Measurements from ENCODE around the gene FBXL20. TPM values are rescaled to one million over a fixed set of nuclear protein-coding genes. Genes with fewer than 3 reads are reported as not detected.
"Not testable (repeated sequence)": the region's sequence is repeated elsewhere in the genome, so short reads cannot be mapped to it uniquely, and the experiment has no call there.

FBXL20 gene
- total and polyA plus RNA-seq, 9 of the 15 experiments (the other 6 are each of a cell fraction or from before 2014, with no cell fraction given), result 1.8 to 15.1 (median 5.6) TPM

- Histone ChIP-seq H3K27me3 (ENCODE audit: control insufficient read depth in 2 of 2, insufficient read depth in 2 of 2, low read length in 2 of 2) (no peaks in the 10 kb centered on the region), H3K9ac (ENCODE audit: insufficient read depth in 1 of 2, low read depth in 2 of 2, low read length in 2 of 2) (no peak overlapping the region), H3K79me2 (ENCODE audit: control insufficient read depth, insufficient read depth, low read length) (peaks cover 2% of the 10 kb centered on the region; the same call in 1 of the 3 replicates), H3K27ac (ENCODE audit: extremely low read depth, low read depth, low read length) (no peak overlapping the region), H4K20me1 (replicated peaks; ENCODE audit: control insufficient read depth, insufficient read depth, low read length) (no peaks in the 10 kb centered on the region), H3K9me1 (ENCODE audit: control insufficient read depth, insufficient read depth, low read length) (no peaks in the 10 kb centered on the region), H3K4me3 (no peak overlapping the region), H3K36me3 (ENCODE audit: control insufficient read depth, insufficient read depth, low read length) (peaks cover 3% of the 10 kb centered on the region; the same call in 1 of the 3 replicates), H3K9me3 (replicated peaks; ENCODE audit: control insufficient read depth, insufficient read depth, low read depth, low read length) (no peaks in the 10 kb centered on the region; the same call in 1 of the 2 replicates), H3K4me2 (ENCODE audit: insufficient read depth, low read length) (no peak overlapping the region), H2AFZ (ENCODE audit: low read depth, low read length) (no peak overlapping the region), H3K4me1 (replicated peaks in 1 of 2; ENCODE audit: control insufficient read depth in 2 of 2, insufficient read depth in 2 of 2, low read length in 2 of 2) (peaks cover 7 to 8% of the 10 kb centered on the region in 2 experiments)
- ATAC-seq, result no peak
- TF ChIP-seq ARNT (IDR thresholded peaks at IDR 0.05) (no peak), C11orf30 (IDR thresholded peaks at IDR 0.05; ENCODE audit: low read depth) (peak; percentile 44; the same call in 1 of the 2 replicates), ZNF316 (IDR thresholded peaks at IDR 0.05) (peak; percentile 79)
- no peak for FAIRE-seq
- ChIA-PET CTCF (ENCODE audit: low intra/inter-chr PET ratio) (no interaction called here), POLR2A (no interaction called here)
- in situ Hi-C loops (cut with MboI), result no loop called here
- no TSS peak for BruUV-seq (replicated peaks)
- intact Hi-C loops (cut with micrococcal nuclease), result no loop called here
- DNase-seq (ENCODE audit: extremely low read depth in 1 of 4, low spot score in 3 of 4), result no peak
Observed at GRCh38 chr17:39340731-39341130, 60.7 kb downstream of the FBXL20 start.

DNA sequence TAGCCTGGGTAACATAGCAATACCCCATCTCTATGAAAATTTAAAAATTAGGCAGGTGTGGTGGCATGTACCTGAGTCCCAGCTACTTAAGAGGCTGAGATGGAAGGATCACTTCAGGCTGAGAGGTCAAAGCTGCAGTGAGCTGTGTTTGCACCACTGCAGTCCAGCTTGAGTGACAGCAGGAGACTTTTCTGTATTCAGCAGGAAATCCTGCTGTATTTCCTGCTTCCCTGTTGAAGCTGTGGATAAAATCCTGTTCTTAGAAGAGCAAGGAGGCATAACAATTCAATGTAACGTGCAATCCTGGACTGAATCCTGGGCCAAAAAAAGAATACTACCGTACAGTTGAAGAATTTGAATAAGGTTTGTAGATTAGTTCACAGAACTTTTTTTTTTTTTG, 62.2 kb downstream of the FBXL20 start:
- H3K4me1 ChIP-seq (replicated peaks in 1 of 2; ENCODE audit: control insufficient read depth in 2 of 2, insufficient read depth in 2 of 2, low read length in 2 of 2), result peaks cover 12 to 13% of the 10 kb centered on the region in 2 experiments
- no peak for DNase-seq (ENCODE audit: extremely low read depth in 1 of 4, low spot score in 3 of 4)
- no peak overlapping the region for H3K9ac ChIP-seq (ENCODE audit: insufficient read depth in 1 of 2, low read depth in 2 of 2, low read length in 2 of 2)
- CTCF ChIA-PET (ENCODE audit: low intra/inter-chr PET ratio), result no interaction called here
- no peaks in the 10 kb centered on the region for H3K9me1 ChIP-seq (ENCODE audit: control insufficient read depth, insufficient read depth, low read length)
- no peak for ATAC-seq
- H2AFZ ChIP-seq (ENCODE audit: low read depth, low read length), result no peak overlapping the region
- no peaks in the 10 kb centered on the region; the same call in 2 of the 3 replicates for H3K79me2 ChIP-seq (ENCODE audit: control insufficient read depth, insufficient read depth, low read length)
- POLR2A ChIA-PET, result interaction anchor here (0.8 kb wide), 1 partner anchor 62 kb away, joined by 4 read pairs; no protein-coding TSS in a partner anchor
- BruUV-seq (replicated peaks), result no TSS peak
- no peak overlapping the region for H3K4me3 ChIP-seq
- intact Hi-C loops (cut with micrococcal nuclease) (loop anchor here (5.0 kb wide), 1 partner anchor 67 kb away; no protein-coding TSS in a partner anchor), in situ Hi-C loops (cut with MboI) (no loop called here)
- TF ChIP-seq, protein P1, sequence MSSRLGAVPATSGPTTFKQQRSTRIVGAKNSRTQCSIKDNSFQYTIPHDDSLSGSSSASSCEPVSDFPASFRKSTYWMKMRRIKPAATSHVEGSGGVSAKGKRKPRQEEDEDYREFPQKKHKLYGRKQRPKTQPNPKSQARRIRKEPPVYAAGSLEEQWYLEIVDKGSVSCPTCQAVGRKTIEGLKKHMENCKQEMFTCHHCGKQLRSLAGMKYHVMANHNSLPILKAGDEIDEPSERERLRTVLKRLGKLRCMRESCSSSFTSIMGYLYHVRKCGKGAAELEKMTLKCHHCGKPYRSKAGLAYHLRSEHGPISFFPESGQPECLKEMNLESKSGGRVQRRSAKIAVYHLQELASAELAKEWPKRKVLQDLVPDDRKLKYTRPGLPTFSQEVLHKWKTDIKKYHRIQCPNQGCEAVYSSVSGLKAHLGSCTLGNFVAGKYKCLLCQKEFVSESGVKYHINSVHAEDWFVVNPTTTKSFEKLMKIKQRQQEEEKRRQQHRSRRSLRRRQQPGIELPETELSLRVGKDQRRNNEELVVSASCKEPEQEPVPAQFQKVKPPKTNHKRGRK (tag; IDR thresholded peaks at IDR 0.05), result no peak
- no peak for TF ChIP-seq ZNF764 (CRISPR knock-in tag; IDR thresholded peaks at IDR 0.05; ENCODE audit: low read depth)
- TF ChIP-seq, protein P2, sequence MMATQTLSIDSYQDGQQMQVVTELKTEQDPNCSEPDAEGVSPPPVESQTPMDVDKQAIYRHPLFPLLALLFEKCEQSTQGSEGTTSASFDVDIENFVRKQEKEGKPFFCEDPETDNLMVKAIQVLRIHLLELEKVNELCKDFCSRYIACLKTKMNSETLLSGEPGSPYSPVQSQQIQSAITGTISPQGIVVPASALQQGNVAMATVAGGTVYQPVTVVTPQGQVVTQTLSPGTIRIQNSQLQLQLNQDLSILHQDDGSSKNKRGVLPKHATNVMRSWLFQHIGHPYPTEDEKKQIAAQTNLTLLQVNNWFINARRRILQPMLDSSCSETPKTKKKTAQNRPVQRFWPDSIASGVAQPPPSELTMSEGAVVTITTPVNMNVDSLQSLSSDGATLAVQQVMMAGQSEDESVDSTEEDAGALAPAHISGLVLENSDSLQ (IDR thresholded peaks at IDR 0.05), result peak; percentile 77
- H4K20me1 ChIP-seq (replicated peaks; ENCODE audit: control insufficient read depth, insufficient read depth, low read length), result no peaks in the 10 kb centered on the region
- WGBS (ENCODE audit: insufficient coverage, low coverage, missing lambda C conversion rate), result 84% methylated on average over 2 of the region's 2 CpGs
- no peaks in the 10 kb centered on the region for H3K27me3 ChIP-seq (ENCODE audit: control insufficient read depth in 2 of 2, insufficient read depth in 2 of 2, low read length in 2 of 2)
- no peak overlapping the region for H3K27ac ChIP-seq (ENCODE audit: extremely low read depth, low read depth, low read length)
- H3K9me3 ChIP-seq (replicated peaks; ENCODE audit: control insufficient read depth, insufficient read depth, low read depth, low read length), result no peaks in the 10 kb centered on the region; the same call in 1 of the 2 replicates
- no peak overlapping the region for H3K4me2 ChIP-seq (ENCODE audit: insufficient read depth, low read length)
- peaks cover 3% of the 10 kb centered on the region; the same call in 1 of the 3 replicates for H3K36me3 ChIP-seq (ENCODE audit: control insufficient read depth, insufficient read depth, low read length)
- FAIRE-seq, result no peak

DNA sequence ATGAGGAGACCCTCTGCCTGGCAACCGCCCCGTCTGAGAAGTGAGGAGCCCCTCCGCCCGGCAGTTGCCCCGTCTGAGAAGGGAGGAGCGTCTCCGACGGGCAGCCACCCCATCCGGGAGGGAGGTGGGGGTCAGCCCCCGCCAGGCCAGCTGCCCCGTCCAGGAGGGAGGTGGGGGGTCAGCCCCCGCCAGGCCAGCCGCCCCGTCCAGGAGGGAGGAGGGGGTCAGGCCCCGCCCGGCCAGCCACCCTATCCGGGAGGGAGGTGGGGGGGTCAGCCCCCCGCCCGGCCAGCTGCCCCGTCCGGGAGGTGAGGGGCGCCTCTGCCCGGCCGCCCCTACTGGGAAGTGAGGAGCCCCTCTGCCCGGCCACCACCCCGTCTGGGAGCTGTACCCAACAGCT, 63.8 kb downstream of the FBXL20 start:
- H3K9ac ChIP-seq (ENCODE audit: insufficient read depth in 1 of 2, low read depth in 2 of 2, low read length in 2 of 2); CTCF ChIA-PET (ENCODE audit: low intra/inter-chr PET ratio): not testable (repeated sequence)

More for the DNA sequence above, 63.8 kb downstream of the FBXL20 start:
- H3K9me1 ChIP-seq (ENCODE audit: control insufficient read depth, insufficient read depth, low read length); FAIRE-seq; H3K4me2 ChIP-seq (ENCODE audit: insufficient read depth, low read length); H3K9me3 ChIP-seq (replicated peaks; ENCODE audit: control insufficient read depth, insufficient read depth, low read depth, low read length); ATAC-seq; H4K20me1 ChIP-seq (replicated peaks; ENCODE audit: control insufficient read depth, insufficient read depth, low read length); BruUV-seq (replicated peaks); H3K79me2 ChIP-seq (ENCODE audit: control insufficient read depth, insufficient read depth, low read length); H3K36me3 ChIP-seq (ENCODE audit: control insufficient read depth, insufficient read depth, low read length); POLR2A ChIA-PET; in situ Hi-C loops (cut with MboI); H3K4me3 ChIP-seq; H3K27ac ChIP-seq (ENCODE audit: extremely low read depth, low read depth, low read length); H2AFZ ChIP-seq (ENCODE audit: low read depth, low read length); H3K27me3 ChIP-seq (ENCODE audit: control insufficient read depth in 2 of 2, insufficient read depth in 2 of 2, low read length in 2 of 2); DNase-seq (ENCODE audit: extremely low read depth in 1 of 4, low spot score in 3 of 4): not testable (repeated sequence)
- peaks cover 15 to 24% of the 10 kb centered on the region in 2 experiments for H3K4me1 ChIP-seq (replicated peaks in 1 of 2; ENCODE audit: control insufficient read depth in 2 of 2, insufficient read depth in 2 of 2, low read length in 2 of 2)
- intact Hi-C loops (cut with micrococcal nuclease), result loop anchor here (5.0 kb wide), 1 partner anchor 65 kb away; no protein-coding TSS in a partner anchor
- WGBS (ENCODE audit: insufficient coverage, low coverage, missing lambda C conversion rate), result 73% methylated on average over 2 of the region's 26 CpGs
